ENCODE data around the gene RCCD1. TPM values are rescaled to one million over a fixed set of nuclear protein-coding genes. Genes with fewer than 3 reads are reported as not detected.
A peak's percentile ranks its signal among the peaks of the same experiment; 100 is the strongest.

The RCCD1 gene
- total and polyA plus RNA-seq, 4 donors, result 3.9 to 12.3 (median 7.1) TPM

- DNase-seq (peak; percentile 99), ATAC-seq (ENCODE audit: low FRiP score) (peak; percentile 100)
- H3K4me1 ChIP-seq (ENCODE audit: control insufficient read depth in 1 of 2, insufficient read depth in 2 of 2, low read length in 2 of 2), result no peaks in the 10 kb centered on the region
- H3K9me3 ChIP-seq (ENCODE audit: control insufficient read depth, low read length), result no peaks in the 10 kb centered on the region
- H3K27me3 ChIP-seq (ENCODE audit: control insufficient read depth in 1 of 2, insufficient read depth in 2 of 2, low read length in 1 of 2), result no peaks in the 10 kb centered on the region
- peak within 1 kb of the TSS; percentile 50 to 63 for H3K4me3 ChIP-seq (ENCODE audit: low read length in 2 of 2)
- 0 to 1% methylated on average over 69 to 75 of the region's 75 CpGs for WGBS, 2 donors
- peaks cover 0 to 10% of the 10 kb centered on the region in 2 donors for H3K36me3 ChIP-seq (ENCODE audit: control insufficient read depth in 1 of 2, insufficient read depth in 2 of 2, low read length in 1 of 2)
- intact Hi-C loops (cut with DNase I), result loop anchor here (2.0 to 5.0 kb wide), 2 partner anchors 37 to 38 kb away; no protein-coding TSS in a partner anchor
- H3K27ac ChIP-seq (ENCODE audit: low read depth in 1 of 2, low read length in 2 of 2), result peak within 1 kb of the TSS; percentile 36 to 77
Measured at GRCh38 chr15:90994417-90995311, 40.0 kb downstream of the RCCD1 start, which contains the start of gene PRC1. Gene PRC1 (minus strand): TSS chr15:90994535. CDS start chr15:90994417, 118 bp downstream.

GRCh38 chr15:90998737-90999136, 44.1 kb downstream of the RCCD1 start:
- 66 to 78% methylated on average over 8 of the region's 8 CpGs for WGBS, 2 donors
- intact Hi-C loops (cut with DNase I), result no loop called here
- Histone ChIP-seq H3K9me3 (ENCODE audit: control insufficient read depth, low read length) (no peaks in the 10 kb centered on the region), H3K4me3 (ENCODE audit: low read length in 2 of 2) (no peak overlapping the region), H3K27me3 (ENCODE audit: control insufficient read depth in 1 of 2, insufficient read depth in 2 of 2, low read length in 1 of 2) (no peaks in the 10 kb centered on the region), H3K27ac (ENCODE audit: low read depth in 1 of 2, low read length in 2 of 2) (no peak overlapping the region), H3K36me3 (ENCODE audit: control insufficient read depth in 1 of 2, insufficient read depth in 2 of 2, low read length in 1 of 2) (peaks cover 7 to 14% of the 10 kb centered on the region in 2 donors), H3K4me1 (ENCODE audit: control insufficient read depth in 1 of 2, insufficient read depth in 2 of 2, low read length in 2 of 2) (no peaks in the 10 kb centered on the region)
- ATAC-seq (ENCODE audit: low FRiP score) (no peak), DNase-seq (no peak)

- Histone ChIP-seq H3K4me3 (ENCODE audit: low read length in 2 of 2) (no peak overlapping the region), H3K4me1 (ENCODE audit: control insufficient read depth in 1 of 2, insufficient read depth in 2 of 2, low read length in 2 of 2) (no peaks in the 10 kb centered on the region), H3K27me3 (ENCODE audit: control insufficient read depth in 1 of 2, insufficient read depth in 2 of 2, low read length in 1 of 2) (no peaks in the 10 kb centered on the region), H3K36me3 (ENCODE audit: control insufficient read depth in 1 of 2, insufficient read depth in 2 of 2, low read length in 1 of 2) (peaks cover 7 to 17% of the 10 kb centered on the region in 2 donors), H3K9me3 (ENCODE audit: control insufficient read depth, low read length) (no peaks in the 10 kb centered on the region), H3K27ac (ENCODE audit: low read depth in 1 of 2, low read length in 2 of 2) (no peak overlapping the region)
- no peak for DNase-seq
- intact Hi-C loops (cut with DNase I), result no loop called here
- 90 to 95% methylated on average over 3 of the region's 3 CpGs for WGBS, 2 donors
- no peak for ATAC-seq (ENCODE audit: low FRiP score)
Measured at GRCh38 chr15:91001209-91001608, 46.5 kb downstream of the RCCD1 start.

- Histone ChIP-seq H3K4me3 (ENCODE audit: low read length in 2 of 2) (no peak overlapping the region), H3K4me1 (ENCODE audit: control insufficient read depth in 1 of 2, insufficient read depth in 2 of 2, low read length in 2 of 2) (no peaks in the 10 kb centered on the region), H3K27ac (ENCODE audit: low read depth in 1 of 2, low read length in 2 of 2) (no peak overlapping the region), H3K27me3 (ENCODE audit: control insufficient read depth in 1 of 2, insufficient read depth in 2 of 2, low read length in 1 of 2) (no peaks in the 10 kb centered on the region), H3K9me3 (ENCODE audit: control insufficient read depth, low read length) (no peaks in the 10 kb centered on the region), H3K36me3 (ENCODE audit: control insufficient read depth in 1 of 2, insufficient read depth in 2 of 2, low read length in 1 of 2) (peaks cover 6 to 7% of the 10 kb centered on the region in 2 donors)
- 91 to 93% methylated on average over 3 of the region's 3 CpGs for WGBS, 2 donors
- DNase-seq (no peak), ATAC-seq (ENCODE audit: low FRiP score) (no peak)
- intact Hi-C loops (cut with DNase I), result no loop called here
Measured at GRCh38 chr15:91007266-91007665, 52.6 kb downstream of the RCCD1 start.

Other genes starting within 250 kb of the RCCD1 start
- 1 to 10 TPM in 1 of 2 donors, under 1 TPM in 1; 0.94 to 3.2 TPM for gene BLM, start 237.5 kb upstream of the RCCD1 start, total RNA-seq
- 1 to 10 TPM in 1 of 2 donors, not detected in 1; 1.5 TPM for gene BLM, start 237.5 kb upstream of the RCCD1 start, polyA plus RNA-seq
- gene FURIN, start 86.3 kb upstream of the RCCD1 start, total RNA-seq, result 10 to 100 TPM; 62.3 to 65.8 TPM
- 10 to 100 TPM; 20.9 to 26.0 TPM for gene FURIN, start 86.3 kb upstream of the RCCD1 start, polyA plus RNA-seq
- 10 to 100 TPM; 39.8 to 68.3 TPM for gene FES, start 70.4 kb upstream of the RCCD1 start, total RNA-seq
- gene FES, start 70.4 kb upstream of the RCCD1 start, polyA plus RNA-seq, result 10 to 100 TPM; 11.6 to 26.4 TPM
- gene MAN2A2, start 51.6 kb upstream of the RCCD1 start, total RNA-seq, result 10 to 100 TPM; 56.7 to 82.4 TPM
- gene MAN2A2, start 51.6 kb upstream of the RCCD1 start, polyA plus RNA-seq, result 10 to 100 TPM; 19.2 to 49.2 TPM
- gene HDDC3, start 22.3 kb upstream of the RCCD1 start, total RNA-seq, result 1 to 10 TPM; 7.3 to 7.7 TPM
- gene HDDC3, start 22.3 kb upstream of the RCCD1 start, polyA plus RNA-seq, result 10 to 100 TPM in 1 of 2 donors, 1 to 10 TPM in 1; 6.5 to 15.3 TPM
- gene UNC45A, start 19.6 kb upstream of the RCCD1 start, total RNA-seq, result 10 to 100 TPM; 65.5 to 90.1 TPM
- gene UNC45A, start 19.6 kb upstream of the RCCD1 start, polyA plus RNA-seq, result 10 to 100 TPM; 34.6 to 96.7 TPM
- gene PRC1, start 39.7 kb downstream of the RCCD1 start, total RNA-seq, result 1 to 10 TPM; 7.7 to 8.1 TPM
- gene PRC1, start 39.7 kb downstream of the RCCD1 start, polyA plus RNA-seq, result 1 to 10 TPM; 3.5 to 6.0 TPM
- gene VPS33B, start 67.7 kb downstream of the RCCD1 start, total RNA-seq, result 10 to 100 TPM; 13.4 to 14.3 TPM
- gene VPS33B, start 67.7 kb downstream of the RCCD1 start, polyA plus RNA-seq, result 10 to 100 TPM in 1 of 2 donors, 1 to 10 TPM in 1; 4.8 to 14.8 TPM
- 1 to 10 TPM; 2.5 to 6.4 TPM for gene SV2B, start 145.4 kb downstream of the RCCD1 start, total RNA-seq
- gene SV2B, start 145.4 kb downstream of the RCCD1 start, polyA plus RNA-seq, result not detected

Measured in aorta (tissue), 5 donors.